Cardiac septum (tissue), 1 donor: ENCODE measurements around the gene IL3. TPM values are rescaled to one million over a fixed set of nuclear protein-coding genes. Genes with fewer than 3 reads are reported as not detected.

Source experiments
- DNase-seq: peaks from one replicate; pipeline ENCODE4 v3.0.0-alpha.2; 2020; ENCODE audit warnings: low spot score
- intact Hi-C: fragments of 100-400 bp; cut with DNase I; formaldehyde crosslinking; loops from one replicate; pipeline ENCODE4 v1.14.0; 2022
- total RNA-seq: library from RNA; stranded (reverse); fragmentation: NEBNext Ultra II Directional; extraction: Animal tissue kit (Norgen Biotek cat#: 25700); gene quantifications from one replicate; pipeline ENCODE4 v1.2.1, GENCODE V29; 2021
- donor health status: DM: no; HTN: no; CAD: no.

IL3 gene
- total RNA-seq, 1 donor from 2014 or later: not detected

DNA sequence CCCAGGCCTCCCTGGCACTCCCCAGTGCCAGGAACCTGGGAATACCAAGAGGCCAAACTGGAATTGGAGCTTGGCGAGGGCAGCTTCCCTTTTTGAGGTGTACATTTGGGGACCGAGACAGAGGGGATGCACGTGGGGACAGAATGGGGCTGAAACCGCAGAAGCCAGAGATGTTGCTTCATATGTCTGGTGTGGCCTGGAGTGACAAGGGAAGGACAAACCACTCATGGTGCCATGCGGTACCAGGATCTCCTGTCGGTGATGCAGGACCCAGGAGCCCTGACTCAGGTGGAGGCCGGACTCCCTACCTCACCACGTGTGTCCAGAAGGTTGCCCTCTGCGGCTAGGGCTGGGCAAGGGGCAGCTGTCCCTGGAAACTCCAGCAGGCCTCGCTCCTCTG lies 9.1 kb downstream of the IL3 start:
- DNase-seq: no peak
- intact Hi-C loops: no loop called here

DNA sequence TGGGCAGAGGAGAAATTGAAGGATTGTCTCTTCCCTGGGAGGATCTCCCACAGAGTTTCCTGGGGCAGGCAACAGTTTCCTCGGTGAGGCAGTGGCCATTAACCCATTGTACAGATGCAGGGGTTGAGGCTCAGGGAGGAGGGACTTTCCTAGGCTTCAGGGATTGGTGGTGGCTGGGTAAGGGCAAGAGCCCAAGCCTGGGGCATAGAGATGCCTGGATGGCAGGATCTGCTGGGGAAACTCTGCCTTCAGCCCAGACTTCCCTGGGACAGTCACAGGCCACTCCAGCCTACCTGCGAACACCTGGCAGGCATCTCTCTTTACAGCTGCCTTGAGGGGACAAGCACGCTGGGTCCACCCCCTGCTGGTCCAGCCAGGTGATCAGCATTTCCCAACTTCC lies 9.5 kb downstream of the IL3 start:
- DNase-seq: no peak
- intact Hi-C loops: no loop called here

DNA sequence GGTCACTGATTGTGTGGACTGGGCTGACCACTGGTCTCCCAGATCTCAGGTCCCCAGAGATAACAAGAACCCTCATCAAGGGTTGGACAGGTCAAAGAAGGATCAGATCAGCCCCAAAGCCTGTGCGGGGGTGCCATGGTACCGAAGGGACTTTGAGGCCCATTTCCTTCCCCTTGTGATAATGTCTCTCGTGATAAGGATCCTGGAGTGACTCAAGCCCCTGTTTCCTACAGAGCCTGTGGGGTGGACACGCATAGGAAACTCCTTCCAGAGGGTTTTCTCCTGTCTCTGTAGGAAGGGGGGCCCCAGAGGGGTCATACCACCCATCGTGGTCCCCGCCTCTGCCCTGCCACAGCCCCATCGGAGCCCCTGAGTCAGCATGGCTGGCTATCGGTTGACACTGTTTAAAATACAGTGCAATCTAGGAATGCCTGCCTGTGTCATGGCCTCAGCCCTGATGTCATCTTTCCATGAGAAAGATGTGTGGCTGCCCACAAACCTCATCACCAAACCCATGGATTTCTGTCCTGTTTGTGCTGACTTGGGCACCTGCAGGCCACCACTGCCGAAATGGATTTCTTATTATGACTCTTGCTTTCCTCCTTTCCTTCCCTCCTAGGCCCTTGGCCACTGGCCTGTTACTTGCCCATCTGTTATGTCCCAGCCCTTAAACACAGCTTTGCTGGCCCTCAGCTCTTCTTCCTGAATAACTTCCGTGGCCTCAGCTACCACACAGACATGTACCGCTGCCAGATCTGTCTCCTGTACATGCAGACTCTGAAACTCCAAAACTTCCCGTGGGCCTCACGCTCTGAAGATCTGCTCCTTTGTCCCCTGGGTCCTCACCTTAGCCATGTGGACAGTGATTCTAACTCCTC lies 10.2 kb downstream of the IL3 start:
- intact Hi-C loops: no loop called here
- no peak for DNase-seq

DNA sequence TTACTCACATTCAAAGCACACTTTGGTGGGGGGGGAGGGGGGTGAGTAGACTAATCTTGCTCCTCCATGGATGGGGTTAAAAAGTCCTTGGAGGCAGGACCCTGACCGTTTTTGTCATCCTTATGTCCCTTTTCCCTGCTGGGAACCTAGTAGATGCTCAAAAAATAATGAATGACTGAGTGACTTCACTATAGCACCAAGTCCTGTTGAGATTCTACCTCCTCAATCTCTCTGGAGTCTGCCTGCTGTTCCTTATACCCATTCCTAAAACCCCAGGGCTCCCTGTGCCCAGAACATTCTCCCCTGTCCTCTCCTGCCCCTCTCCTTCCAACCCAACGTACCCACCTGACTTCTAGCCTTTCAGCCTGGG lies 10.9 kb downstream of the IL3 start:
- intact Hi-C loops: no loop called here
- no peak for DNase-seq

DNA sequence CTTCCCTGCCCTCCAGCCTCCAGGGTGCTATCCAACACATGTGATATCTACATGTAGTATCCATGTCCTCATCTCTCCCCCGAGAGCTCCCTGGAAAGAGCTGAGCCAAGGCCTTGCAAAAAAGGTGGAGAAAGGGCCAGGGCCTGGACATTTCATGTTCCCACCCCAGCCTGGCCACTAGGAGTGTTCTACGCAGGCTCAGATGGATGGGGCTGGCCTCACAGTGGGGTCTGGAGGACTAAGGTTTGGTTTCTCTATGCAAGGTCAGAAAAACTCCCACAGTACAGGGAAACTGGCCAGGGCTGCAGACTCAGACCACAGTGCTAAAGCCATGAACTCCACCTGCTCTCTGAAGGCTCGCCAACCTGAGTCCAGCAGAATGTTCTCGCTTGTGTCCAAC lies 11.6 kb downstream of the IL3 start:
- intact Hi-C loops: no loop called here
- DNase-seq: no peak

DNA sequence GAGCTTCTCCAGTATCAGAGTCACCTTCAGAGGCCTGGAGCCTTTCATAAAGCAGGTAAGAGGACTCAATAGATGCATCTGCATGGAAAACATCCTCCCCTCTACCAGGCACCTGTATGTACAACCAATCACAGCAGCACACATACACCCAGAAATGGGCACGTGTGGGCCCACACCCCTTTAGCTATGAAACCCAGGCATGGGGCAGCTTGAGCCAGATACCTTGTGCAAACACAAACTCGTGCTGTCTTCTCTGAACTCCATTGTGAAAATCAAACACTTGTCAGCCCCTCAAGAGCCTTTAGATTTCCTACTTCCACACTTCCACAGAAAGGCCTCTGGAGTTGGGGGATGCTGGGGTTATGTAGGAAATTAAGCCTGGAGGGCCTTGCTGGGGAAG lies 12.1 kb downstream of the IL3 start:
- no peak for DNase-seq
- intact Hi-C loops: no loop called here

DNA sequence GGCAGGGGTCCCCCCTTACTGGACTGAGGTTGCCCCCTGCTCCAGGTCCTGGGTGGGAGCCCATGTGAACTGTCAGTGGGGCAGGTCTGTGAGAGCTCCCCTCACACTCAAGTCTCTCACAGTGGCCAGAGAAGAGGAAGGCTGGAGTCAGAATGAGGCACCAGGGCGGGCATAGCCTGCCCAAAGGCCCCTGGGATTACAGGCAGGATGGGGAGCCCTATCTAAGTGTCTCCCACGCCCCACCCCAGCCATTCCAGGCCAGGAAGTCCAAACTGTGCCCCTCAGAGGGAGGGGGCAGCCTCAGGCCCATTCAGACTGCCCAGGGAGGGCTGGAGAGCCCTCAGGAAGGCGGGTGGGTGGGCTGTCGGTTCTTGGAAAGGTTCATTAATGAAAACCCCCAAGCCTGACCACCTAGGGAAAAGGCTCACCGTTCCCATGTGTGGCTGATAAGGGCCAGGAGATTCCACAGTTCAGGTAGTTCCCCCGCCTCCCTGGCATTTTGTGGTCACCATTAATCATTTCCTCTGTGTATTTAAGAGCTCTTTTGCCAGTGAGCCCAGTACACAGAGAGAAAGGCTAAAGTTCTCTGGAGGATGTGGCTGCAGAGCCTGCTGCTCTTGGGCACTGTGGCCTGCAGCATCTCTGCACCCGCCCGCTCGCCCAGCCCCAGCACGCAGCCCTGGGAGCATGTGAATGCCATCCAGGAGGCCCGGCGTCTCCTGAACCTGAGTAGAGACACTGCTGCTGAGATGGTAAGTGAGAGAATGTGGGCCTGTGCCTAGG lies 13.0 kb downstream of the IL3 start, which contains the start of gene CSF2:
CSF2 (plus strand) TSS at position 559 of the 783 bp plus-strand sequence; CDS start at position 594, 35 bp downstream.
- no peak for DNase-seq
- intact Hi-C loops: no loop called here

DNA sequence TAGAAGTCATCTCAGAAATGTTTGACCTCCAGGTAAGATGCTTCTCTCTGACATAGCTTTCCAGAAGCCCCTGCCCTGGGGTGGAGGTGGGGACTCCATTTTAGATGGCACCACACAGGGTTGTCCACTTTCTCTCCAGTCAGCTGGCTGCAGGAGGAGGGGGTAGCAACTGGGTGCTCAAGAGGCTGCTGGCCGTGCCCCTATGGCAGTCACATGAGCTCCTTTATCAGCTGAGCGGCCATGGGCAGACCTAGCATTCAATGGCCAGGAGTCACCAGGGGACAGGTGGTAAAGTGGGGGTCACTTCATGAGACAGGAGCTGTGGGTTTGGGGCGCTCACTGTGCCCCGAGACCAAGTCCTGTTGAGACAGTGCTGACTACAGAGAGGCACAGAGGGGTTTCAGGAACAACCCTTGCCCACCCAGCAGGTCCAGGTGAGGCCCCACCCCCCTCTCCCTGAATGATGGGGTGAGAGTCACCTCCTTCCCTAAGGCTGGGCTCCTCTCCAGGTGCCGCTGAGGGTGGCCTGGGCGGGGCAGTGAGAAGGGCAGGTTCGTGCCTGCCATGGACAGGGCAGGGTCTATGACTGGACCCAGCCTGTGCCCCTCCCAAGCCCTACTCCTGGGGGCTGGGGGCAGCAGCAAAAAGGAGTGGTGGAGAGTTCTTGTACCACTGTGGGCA lies 13.8 kb downstream of the IL3 start:
- intact Hi-C loops: no loop called here
- no peak for DNase-seq

DNA sequence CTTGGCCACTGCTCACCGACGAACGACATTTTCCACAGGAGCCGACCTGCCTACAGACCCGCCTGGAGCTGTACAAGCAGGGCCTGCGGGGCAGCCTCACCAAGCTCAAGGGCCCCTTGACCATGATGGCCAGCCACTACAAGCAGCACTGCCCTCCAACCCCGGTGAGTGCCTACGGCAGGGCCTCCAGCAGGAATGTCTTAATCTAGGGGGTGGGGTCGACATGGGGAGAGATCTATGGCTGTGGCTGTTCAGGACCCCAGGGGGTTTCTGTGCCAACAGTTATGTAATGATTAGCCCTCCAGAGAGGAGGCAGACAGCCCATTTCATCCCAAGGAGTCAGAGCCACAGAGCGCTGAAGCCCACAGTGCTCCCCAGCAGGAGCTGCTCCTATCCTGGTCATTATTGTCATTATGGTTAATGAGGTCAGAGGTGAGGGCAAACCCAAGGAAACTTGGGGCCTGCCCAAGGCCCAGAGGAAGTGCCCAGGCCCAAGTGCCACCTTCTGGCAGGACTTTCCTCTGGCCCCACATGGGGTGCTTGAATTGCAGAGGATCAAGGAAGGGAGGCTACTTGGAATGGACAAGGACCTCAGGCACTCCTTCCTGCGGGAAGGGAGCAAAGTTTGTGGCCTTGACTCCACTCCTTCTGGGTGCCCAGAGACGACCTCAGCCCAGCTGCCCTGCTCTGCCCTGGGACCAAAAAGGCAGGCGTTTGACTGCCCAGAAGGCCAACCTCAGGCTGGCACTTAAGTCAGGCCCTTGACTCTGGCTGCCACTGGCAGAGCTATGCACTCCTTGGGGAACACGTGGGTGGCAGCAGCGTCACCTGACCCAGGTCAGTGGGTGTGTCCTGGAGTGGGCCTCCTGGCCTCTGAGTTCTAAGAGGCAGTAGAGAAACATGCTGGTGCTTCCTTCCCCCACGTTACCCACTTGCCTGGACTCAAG lies 14.6 kb downstream of the IL3 start:
- intact Hi-C loops: no loop called here

DNA sequence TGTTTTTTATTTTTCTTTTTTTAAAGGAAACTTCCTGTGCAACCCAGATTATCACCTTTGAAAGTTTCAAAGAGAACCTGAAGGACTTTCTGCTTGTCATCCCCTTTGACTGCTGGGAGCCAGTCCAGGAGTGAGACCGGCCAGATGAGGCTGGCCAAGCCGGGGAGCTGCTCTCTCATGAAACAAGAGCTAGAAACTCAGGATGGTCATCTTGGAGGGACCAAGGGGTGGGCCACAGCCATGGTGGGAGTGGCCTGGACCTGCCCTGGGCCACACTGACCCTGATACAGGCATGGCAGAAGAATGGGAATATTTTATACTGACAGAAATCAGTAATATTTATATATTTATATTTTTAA lies 15.2 kb downstream of the IL3 start:
- no peak for DNase-seq
- intact Hi-C loops: no loop called here

More for the DNA sequence above, 14.6 kb downstream of the IL3 start:
- DNase-seq: no peak

DNA sequence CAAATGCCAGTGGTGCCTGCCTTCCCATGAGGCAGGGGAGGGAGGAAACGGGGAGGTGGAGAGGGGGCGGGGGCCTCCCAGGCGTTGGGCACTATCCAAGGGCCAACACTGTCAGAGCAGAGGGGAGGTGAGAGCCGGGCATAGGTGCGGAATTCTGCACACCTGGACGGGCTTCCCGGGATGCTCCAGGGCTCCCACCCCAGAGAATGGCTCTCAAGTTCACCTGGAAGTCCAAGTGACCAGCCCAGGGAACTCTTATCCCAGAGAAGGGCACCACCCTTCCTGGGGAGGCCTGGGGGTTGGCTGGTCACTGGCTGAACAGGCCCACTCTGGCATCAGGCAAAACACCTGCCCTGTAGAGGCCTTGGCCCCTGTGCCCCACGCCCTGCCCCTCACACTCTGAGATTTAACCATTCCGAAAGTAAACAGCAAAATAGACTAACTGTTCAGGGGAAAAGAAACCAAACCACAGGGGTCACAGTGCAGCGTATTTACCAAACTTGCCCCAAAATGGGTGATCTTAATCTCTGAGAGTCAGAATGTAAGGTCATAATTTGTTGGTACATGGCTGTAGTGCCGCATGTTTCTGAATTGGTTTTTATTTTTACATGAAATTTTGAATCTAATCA lies 15.9 kb downstream of the IL3 start:
- intact Hi-C loops: no loop called here
- no peak for DNase-seq

DNA sequence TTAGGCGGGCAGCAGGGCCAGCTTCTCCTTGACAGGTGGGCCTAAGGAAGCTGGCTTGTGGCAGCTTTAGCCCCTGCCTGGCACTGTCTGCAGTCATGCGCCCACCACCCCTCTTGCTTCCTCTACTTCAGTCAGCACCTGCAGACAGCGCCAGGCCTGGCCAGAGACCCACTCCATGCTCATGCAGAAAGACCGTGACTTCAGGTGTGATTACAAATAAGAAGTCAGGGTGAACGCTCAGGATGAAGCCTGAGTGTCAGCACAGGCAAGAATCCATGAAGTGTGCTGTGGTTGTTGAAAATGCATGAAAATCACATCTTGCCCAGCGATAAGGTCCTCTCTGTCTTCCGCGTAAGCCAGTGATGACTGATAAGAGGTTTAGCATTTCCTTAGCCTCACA lies 16.5 kb downstream of the IL3 start:
- no peak for DNase-seq
- intact Hi-C loops: no loop called here

DNA sequence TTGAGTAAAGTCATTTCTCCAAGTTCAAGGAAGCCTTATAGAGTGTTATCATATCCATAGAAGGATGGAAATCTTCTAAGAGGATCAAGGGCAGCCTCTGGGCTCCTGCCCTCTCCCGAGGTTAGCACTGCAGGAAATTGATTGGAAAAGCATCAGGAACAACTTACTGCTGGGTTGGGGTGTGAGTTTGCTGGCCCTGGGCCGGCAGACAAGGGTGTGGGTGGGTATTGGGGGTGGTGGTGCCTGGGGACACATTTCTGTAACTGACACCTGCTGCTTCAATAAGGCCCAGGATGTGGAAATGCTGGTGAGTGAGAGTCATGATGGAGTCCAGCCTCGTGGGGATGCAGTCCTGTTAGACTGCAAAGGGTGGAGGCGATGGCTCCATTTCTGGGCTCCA lies 18.6 kb downstream of the IL3 start:
- intact Hi-C loops: no loop called here
- DNase-seq: no peak

DNA sequence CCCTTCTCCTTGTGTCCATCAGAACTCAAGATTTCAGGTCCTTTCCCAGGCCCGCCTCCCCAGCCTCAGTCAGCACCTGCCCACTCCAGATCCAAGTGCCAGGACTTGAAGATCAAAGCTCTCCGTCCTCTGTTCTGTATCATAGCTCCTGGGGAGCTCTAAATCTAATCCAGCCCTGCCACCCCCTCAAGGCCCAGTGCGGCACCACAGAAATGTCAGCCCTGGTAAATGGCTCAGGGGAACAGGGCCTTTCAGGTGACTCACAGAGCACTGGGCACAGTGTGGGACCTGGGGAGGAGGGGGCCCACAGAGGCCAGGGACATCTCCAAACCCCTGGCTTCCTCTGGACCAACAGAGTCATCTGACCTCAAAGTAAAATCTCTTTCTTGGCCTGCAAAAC lies 19.2 kb downstream of the IL3 start:
- no peak for DNase-seq
- intact Hi-C loops: no loop called here

DNA sequence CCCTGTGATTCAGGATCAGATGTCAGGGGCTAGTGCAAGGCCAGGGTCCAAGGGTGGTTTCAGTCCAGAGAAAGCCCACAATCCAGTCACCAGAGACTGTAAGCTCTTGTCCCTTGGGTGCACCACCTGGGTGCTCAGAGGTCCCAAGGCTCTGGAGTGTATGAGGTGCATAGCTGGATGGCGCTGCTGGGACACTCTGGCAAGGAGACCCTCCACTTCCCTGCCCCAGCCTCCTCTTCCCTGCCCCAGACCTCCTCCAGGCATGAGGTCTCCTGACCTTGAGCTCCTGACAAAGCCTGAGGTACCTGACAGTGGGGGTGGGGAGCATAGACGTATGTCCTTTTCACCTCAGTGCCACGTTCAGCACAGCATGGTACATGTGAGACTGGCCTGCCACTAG lies 20.1 kb downstream of the IL3 start:
- intact Hi-C loops: no loop called here
- no peak for DNase-seq

DNA sequence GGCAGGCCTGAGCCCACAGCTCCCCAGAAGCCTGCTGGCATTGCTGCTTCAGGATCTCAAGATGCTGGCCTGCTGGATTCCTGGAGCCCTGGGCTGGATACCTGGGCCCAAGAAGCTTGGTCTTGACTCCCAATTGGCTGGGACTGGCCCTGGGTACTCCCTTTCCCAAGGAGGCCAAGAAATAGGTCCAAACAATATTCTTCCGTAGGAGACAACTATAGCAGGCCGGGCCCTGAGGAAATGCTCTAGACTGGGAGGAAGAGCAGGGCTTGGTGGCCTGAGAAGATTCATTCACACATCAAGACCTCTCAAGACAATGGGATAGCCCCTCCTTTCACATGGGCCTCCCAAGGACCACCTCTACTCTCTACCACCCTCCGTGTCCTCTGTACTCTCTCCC lies 21.0 kb downstream of the IL3 start:
- no peak for DNase-seq

DNA sequence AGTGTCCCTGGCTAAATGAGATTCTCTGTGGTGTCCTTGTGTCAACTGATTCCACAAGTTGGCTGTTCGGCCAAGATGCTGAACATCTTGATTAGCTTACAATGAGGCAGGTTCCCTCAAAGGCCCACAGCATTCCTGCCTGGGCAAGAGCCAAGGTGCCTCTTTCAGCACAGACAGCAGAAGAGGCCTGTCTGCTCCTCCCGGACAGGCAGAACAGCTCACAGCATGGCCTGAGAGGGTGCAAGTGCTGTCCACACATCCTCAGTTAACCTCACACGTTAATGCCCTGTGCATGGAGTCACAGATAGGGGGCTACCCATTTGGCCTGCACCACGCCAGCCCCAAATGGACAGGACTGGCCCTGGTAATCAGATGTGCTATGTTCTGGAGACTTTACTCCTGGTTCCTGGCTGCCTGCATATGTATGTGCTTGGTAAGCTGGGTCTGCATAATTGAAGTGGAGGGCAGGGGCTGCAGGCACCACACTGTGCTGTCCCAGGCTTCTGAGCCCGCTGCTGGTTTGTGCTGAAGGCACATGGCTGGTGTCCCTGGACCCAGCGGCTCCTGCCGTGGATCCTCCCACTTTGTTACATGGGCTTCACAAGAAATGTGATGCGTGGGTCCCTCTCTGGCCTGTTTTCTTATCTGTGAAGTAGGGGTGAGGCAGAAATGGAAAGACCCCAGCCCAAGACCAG lies 22.0 kb downstream of the IL3 start:
- intact Hi-C loops: no loop called here
- no peak for DNase-seq

More for the DNA sequence above, 21.0 kb downstream of the IL3 start:
- intact Hi-C loops: no loop called here

DNA sequence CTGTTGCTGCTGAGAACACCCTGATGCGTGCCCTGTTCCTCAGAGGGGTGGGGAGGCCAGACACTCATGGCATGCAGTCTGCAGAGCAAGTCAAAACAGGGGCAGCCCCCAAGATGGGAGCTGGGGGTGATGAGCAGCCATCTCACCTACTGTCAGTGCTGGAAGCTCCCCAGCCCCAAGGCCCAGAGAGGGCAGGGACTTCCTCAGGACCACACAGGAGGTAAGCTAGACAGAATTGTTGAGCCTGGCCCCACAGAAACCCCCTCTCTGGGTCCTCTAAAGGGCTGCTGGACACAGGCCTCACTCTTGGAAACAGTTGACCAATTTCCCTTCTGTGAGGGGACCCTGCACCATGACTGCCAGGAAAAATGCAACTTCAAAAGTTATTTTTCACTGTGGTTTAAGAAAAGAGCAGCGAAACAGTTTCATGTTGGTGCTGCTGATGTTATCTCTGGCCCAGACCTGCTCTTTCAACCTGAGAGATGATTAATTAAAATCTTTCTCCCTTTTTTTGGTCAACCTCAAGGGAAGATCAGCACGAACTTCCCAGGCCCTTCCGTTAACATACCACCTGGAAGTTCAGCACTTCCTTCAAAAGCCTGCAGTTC lies 22.7 kb downstream of the IL3 start:
- no peak for DNase-seq
- intact Hi-C loops: no loop called here
